Measurements from ENCODE around the gene FBXO11.

FBXO11 gene

DNA sequence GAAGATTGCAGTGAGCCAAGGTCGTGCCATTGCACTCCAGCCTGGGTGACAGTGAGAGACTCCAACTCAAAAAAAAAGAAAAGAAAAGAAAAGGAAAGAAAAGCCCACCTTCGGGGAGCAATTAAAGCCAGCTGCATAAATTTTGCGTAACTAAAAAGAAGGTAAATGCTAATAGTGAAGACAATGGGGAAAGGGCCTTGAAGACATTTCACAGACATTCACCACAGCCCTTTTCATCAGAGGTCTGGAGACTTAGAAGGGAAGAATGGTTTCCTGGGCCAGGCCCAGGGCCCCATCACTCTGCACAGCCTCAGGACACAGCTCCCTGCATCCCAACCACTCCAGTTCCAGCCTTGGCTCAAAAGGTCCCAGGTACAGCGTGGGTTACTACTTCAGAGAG, 158.4 kb downstream of the FBXO11 start:
- H3K4me3 ChIP-seq (ENCODE audit: low read depth in 1 of 2, low read length in 2 of 2) = no peak overlapping the region
- no peak overlapping the region for H3K27ac ChIP-seq (ENCODE audit: low read length)
- no peaks in the 10 kb centered on the region for H3K4me1 ChIP-seq (ENCODE audit: control insufficient read depth in 1 of 2, insufficient read depth in 2 of 2, low read length in 2 of 2)
- H3K36me3 ChIP-seq (ENCODE audit: control insufficient read depth in 1 of 2, insufficient read depth in 2 of 2, low read length in 2 of 2) = no peaks in the 10 kb centered on the region
- no peaks in the 10 kb centered on the region for H3K27me3 ChIP-seq (ENCODE audit: low read depth, low read length)
- H3K9me3 ChIP-seq (ENCODE audit: control insufficient read depth in 1 of 2, low read length in 2 of 2) = peaks cover 0 to 12% of the 10 kb centered on the region in 2 donors

DNA sequence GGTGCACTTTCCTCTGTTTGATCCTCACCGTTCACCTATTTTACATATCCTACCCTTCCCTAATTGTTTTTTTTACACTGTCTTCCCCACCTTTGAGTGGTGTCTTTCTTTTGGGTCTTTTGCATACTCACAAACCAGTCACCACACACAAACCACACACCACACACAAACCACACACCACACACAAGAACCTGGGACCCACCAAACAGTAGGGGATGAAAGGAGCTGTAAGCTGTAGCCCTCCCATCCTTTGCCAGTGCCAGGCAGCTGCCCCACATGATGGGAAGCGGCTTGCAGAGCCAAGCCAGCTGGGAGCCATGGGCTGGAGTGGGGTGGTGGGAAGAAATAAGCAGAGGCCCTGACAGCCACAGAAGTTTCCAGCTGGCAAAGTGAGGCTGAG, 162.2 kb downstream of the FBXO11 start:
- Histone ChIP-seq H3K4me3 (ENCODE audit: low read depth in 1 of 2, low read length in 2 of 2) (no peak overlapping the region), H3K9me3 (ENCODE audit: control insufficient read depth in 1 of 2, low read length in 2 of 2) (peaks cover 0 to 12% of the 10 kb centered on the region in 2 donors), H3K27me3 (ENCODE audit: low read depth, low read length) (no peaks in the 10 kb centered on the region)

DNA sequence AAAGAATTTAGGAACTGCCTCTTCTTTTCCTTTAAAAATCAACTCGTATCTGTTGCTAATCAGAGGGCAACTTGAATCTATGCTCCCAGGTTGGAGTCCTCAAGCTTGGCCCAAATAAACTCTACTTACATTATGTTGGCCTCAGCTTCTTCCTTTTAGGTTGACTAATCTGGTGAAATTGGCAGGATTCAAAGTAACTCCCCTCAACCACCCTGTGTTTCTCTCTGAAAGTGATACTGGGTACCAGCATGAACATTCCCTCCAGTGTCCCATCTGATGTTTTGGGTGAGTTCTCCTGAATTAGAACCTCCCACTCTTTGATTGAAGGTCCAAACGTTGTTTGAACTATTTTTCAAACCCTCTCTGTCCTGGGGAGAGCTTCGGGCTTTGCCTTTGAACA, 164.7 kb downstream of the FBXO11 start:
- no peaks in the 10 kb centered on the region for H3K4me1 ChIP-seq (ENCODE audit: control insufficient read depth in 1 of 2, insufficient read depth in 2 of 2, low read length in 2 of 2)

More for the DNA sequence above, 162.2 kb downstream of the FBXO11 start:
- Histone ChIP-seq H3K36me3 (ENCODE audit: control insufficient read depth in 1 of 2, insufficient read depth in 2 of 2, low read length in 2 of 2) (no peaks in the 10 kb centered on the region), H3K27ac (ENCODE audit: low read length) (no peak overlapping the region), H3K4me1 (ENCODE audit: control insufficient read depth in 1 of 2, insufficient read depth in 2 of 2, low read length in 2 of 2) (no peaks in the 10 kb centered on the region)

DNA sequence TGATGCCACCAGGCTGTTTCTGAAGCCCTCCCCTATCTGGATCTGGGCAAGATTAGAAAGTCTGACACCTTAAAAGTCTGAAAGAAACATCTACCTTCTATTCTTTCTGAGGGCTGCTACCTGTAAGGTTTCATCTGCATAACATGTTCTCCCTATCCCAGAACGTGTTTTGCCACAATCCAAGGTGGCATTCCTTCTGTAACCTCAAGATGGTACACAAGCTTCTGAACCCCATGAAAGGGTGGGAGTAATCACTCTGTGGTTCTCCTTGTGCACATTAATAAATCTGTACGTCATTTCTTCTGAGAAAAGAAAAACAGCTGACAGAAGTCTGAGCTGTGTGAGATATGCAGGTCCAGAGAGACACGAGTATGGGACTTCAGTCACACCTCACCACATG, 165.2 kb downstream of the FBXO11 start:
- H3K27ac ChIP-seq (ENCODE audit: low read length) = no peak overlapping the region
- H3K27me3 ChIP-seq (ENCODE audit: low read depth, low read length) = no peaks in the 10 kb centered on the region
- no peaks in the 10 kb centered on the region for H3K9me3 ChIP-seq (ENCODE audit: control insufficient read depth in 1 of 2, low read length in 2 of 2)
- H3K4me1 ChIP-seq (ENCODE audit: control insufficient read depth in 1 of 2, insufficient read depth in 2 of 2, low read length in 2 of 2) = no peaks in the 10 kb centered on the region
- no peaks in the 10 kb centered on the region for H3K36me3 ChIP-seq (ENCODE audit: control insufficient read depth in 1 of 2, insufficient read depth in 2 of 2, low read length in 2 of 2)
- no peak overlapping the region for H3K4me3 ChIP-seq (ENCODE audit: low read depth in 1 of 2, low read length in 2 of 2)

More for the DNA sequence above, 164.7 kb downstream of the FBXO11 start:
- H3K36me3 ChIP-seq (ENCODE audit: control insufficient read depth in 1 of 2, insufficient read depth in 2 of 2, low read length in 2 of 2) = no peaks in the 10 kb centered on the region
- H3K27ac ChIP-seq (ENCODE audit: low read length) = no peak overlapping the region
- H3K4me3 ChIP-seq (ENCODE audit: low read depth in 1 of 2, low read length in 2 of 2) = no peak overlapping the region
- H3K27me3 ChIP-seq (ENCODE audit: low read depth, low read length) = no peaks in the 10 kb centered on the region
- peaks cover 0 to 3% of the 10 kb centered on the region in 2 donors for H3K9me3 ChIP-seq (ENCODE audit: control insufficient read depth in 1 of 2, low read length in 2 of 2)

Measured in muscle layer of duodenum (tissue), 2 donors.